GM12801 (cell line): ENCODE results near the gene SHROOM4.

Experiments used
- TF ChIP-seq, protein P1 (sequence below): IDR thresholded peaks from one replicate; pipeline ENCODE4 v1.5.1; 2011; ENCODE audit warnings: control low read depth; ENCODE audit not compliant: insufficient read length; ENCODE audit errors: extremely low read depth

The SHROOM4 gene, protein sequence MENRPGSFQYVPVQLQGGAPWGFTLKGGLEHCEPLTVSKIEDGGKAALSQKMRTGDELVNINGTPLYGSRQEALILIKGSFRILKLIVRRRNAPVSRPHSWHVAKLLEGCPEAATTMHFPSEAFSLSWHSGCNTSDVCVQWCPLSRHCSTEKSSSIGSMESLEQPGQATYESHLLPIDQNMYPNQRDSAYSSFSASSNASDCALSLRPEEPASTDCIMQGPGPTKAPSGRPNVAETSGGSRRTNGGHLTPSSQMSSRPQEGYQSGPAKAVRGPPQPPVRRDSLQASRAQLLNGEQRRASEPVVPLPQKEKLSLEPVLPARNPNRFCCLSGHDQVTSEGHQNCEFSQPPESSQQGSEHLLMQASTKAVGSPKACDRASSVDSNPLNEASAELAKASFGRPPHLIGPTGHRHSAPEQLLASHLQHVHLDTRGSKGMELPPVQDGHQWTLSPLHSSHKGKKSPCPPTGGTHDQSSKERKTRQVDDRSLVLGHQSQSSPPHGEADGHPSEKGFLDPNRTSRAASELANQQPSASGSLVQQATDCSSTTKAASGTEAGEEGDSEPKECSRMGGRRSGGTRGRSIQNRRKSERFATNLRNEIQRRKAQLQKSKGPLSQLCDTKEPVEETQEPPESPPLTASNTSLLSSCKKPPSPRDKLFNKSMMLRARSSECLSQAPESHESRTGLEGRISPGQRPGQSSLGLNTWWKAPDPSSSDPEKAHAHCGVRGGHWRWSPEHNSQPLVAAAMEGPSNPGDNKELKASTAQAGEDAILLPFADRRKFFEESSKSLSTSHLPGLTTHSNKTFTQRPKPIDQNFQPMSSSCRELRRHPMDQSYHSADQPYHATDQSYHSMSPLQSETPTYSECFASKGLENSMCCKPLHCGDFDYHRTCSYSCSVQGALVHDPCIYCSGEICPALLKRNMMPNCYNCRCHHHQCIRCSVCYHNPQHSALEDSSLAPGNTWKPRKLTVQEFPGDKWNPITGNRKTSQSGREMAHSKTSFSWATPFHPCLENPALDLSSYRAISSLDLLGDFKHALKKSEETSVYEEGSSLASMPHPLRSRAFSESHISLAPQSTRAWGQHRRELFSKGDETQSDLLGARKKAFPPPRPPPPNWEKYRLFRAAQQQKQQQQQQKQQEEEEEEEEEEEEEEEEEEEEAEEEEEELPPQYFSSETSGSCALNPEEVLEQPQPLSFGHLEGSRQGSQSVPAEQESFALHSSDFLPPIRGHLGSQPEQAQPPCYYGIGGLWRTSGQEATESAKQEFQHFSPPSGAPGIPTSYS (N-terminal part only)

DNA sequence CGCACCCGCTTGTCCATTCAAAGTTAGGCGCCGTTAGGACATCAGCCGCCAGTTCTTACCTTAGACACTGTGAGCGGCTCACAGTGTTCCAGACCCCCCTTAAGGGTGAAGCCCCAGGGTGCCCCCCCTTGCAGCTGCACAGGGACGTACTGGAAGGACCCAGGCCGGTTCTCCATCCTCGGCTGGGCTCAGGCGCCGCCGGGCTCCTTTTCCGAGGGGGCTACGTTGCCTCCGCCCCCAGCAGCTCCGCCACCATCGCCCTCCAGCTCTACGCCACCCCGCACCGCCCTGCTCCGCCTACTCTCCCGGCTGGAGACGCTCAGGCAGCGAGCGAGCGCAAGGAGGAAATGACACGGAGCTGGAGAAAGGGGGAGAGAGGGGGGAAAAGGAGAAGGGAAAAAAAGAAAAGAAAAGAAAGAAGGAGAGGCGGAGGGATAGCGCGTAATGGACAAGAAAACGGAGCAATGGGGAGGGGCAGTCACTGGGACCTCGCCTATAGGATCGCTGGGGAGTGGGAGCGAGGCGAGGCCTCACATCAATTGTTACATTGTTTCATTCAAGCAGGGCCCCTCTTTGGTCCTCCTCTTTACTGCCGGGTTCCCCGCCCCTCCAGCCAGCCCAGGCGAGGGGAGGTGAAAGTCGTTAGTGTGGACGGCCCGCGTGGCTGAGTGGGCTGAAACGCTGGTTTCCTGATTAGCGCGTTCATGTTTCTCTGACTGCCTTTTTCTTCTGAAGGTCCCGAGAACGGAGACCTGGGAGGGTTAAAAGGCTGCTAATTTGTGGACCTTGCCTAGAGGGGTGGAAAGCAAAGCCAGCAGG, at the start of gene SHROOM4:
Gene SHROOM4, minus strand, starts transcription at position 352 of the 819 bp plus-strand sequence. Its CDS starts 176 bp downstream, at position 176.
- TF ChIP-seq, protein P1, sequence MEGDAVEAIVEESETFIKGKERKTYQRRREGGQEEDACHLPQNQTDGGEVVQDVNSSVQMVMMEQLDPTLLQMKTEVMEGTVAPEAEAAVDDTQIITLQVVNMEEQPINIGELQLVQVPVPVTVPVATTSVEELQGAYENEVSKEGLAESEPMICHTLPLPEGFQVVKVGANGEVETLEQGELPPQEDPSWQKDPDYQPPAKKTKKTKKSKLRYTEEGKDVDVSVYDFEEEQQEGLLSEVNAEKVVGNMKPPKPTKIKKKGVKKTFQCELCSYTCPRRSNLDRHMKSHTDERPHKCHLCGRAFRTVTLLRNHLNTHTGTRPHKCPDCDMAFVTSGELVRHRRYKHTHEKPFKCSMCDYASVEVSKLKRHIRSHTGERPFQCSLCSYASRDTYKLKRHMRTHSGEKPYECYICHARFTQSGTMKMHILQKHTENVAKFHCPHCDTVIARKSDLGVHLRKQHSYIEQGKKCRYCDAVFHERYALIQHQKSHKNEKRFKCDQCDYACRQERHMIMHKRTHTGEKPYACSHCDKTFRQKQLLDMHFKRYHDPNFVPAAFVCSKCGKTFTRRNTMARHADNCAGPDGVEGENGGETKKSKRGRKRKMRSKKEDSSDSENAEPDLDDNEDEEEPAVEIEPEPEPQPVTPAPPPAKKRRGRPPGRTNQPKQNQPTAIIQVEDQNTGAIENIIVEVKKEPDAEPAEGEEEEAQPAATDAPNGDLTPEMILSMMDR, result no peak

- TF ChIP-seq, protein P1, result no peak
Observed at GRCh38 chrX:50863471-50863870, 49.5 kb upstream of the SHROOM4 start.

GRCh38 chrX:50860518-50860917, 46.5 kb upstream of the SHROOM4 start:
- TF ChIP-seq, protein P1, result no peak

GRCh38 chrX:50858548-50858947, 44.6 kb upstream of the SHROOM4 start:
- TF ChIP-seq, protein P1, result no peak

DNA sequence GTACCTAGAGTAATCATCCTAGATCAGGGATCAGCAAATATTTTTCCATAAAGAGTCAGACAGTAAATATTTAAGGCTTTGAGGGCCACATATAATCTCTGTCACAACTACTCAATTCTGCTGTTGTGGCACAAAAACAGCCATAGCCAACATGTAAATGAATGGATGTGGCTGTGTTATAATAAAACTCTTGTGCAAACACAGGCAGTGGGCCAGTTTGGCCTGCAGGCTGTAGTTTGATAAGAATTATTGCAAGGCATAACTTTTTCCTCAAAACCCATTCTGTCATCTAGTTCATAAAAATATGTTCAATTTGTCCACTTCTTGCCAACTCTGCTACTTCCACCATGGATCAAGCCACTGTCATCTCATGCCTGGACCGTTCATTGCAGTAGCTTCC, 39.4 kb upstream of the SHROOM4 start:
- TF ChIP-seq, protein P1, result no peak

DNA sequence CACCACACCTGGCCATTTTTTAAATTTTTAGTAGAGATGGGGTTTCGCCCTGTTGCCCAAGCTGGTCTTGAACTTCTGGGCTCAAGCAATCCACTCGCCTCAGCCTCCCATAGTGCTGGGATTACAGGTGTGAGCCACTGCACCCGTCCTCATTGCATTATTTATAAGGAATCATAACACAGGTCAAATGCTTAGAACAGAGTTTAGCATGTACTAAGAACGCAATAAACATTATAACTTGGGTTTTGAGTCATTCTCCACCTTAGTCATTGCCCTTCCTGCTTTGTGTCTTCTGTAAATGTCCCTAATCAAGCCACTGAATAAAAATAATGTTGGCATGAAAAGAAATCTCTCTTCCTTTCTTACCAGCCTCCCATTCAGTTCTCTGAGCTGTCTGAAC, 38.5 kb upstream of the SHROOM4 start:
- TF ChIP-seq, protein P1, result no peak
